GM12878 (cell line): ENCODE measurements around the gene HOXB1. TPM values are rescaled to one million over a fixed set of nuclear protein-coding genes. Genes with fewer than 3 reads are reported as not detected.

Experiments used
- BCL3 ChIP-seq: IDR thresholded peaks from 2 replicates; pipeline ENCODE4 v1.6.1; 2011; ENCODE audit warnings: borderline replicate concordance, low read depth, mild to moderate bottlenecking, moderate library complexity, low read length; ENCODE audit not compliant: insufficient read depth, poor library complexity, severe bottlenecking
- CREM ChIP-seq: IDR thresholded peaks from 2 replicates; pipeline ENCODE4 v1.6.1; 2014; ENCODE audit warnings: antibody characterized with exemption, low read depth
- E2F4 ChIP-seq: IDR thresholded peaks from 2 replicates; pipeline ENCODE4 v1.6.1; 2012; ENCODE audit warnings: low read depth, low read length, improper control_type of control experiment
- EED ChIP-seq: sonication (generic); IDR thresholded peaks from 2 replicates; pipeline ENCODE4 v1.6.1; 2016; ENCODE audit warnings: antibody characterized with exemption, low read depth
- ELK1 ChIP-seq: IDR thresholded peaks from 2 replicates; pipeline ENCODE4 v1.6.1; 2012; ENCODE audit warnings: low read depth, low read length, improper control_type of control experiment
- FOS ChIP-seq: IDR thresholded peaks from 3 replicates; pipeline ENCODE4 v1.6.1; 2011; ENCODE audit warnings: borderline replicate concordance; ENCODE audit not compliant: insufficient read length; ENCODE audit errors: extremely low read depth
- HCFC1 ChIP-seq: fragments of 150-350 bp; IDR thresholded peaks from 2 replicates; pipeline ENCODE4 v1.6.1; 2014; ENCODE audit warnings: low read length
- HDGF ChIP-seq: fragments of 450-650 bp; IDR thresholded peaks from 2 replicates; pipeline ENCODE4 v1.6.1; 2016; ENCODE audit warnings: antibody characterized with exemption
- IRF5 ChIP-seq: fragments of 450-650 bp; IDR thresholded peaks from 2 replicates; pipeline ENCODE4 v1.6.1; 2017; ENCODE audit warnings: borderline replicate concordance
- JUND ChIP-seq: IDR thresholded peaks from 2 replicates; pipeline ENCODE4 v1.6.1; 2012; ENCODE audit warnings: low read depth, mild to moderate bottlenecking, low read length, improper control_type of control experiment, moderate library complexity
- MTA2 ChIP-seq: fragments of 450-650 bp; IDR thresholded peaks from 2 replicates; pipeline ENCODE4 v1.6.1; 2016; ENCODE audit warnings: low read depth, mild to moderate bottlenecking, moderate library complexity
- MYB ChIP-seq: fragments of 150-350 bp; IDR thresholded peaks from 2 replicates; pipeline ENCODE4 v1.6.1; 2014; ENCODE audit warnings: mild to moderate bottlenecking, low read depth, low read length, borderline replicate concordance
- MYC ChIP-seq: IDR thresholded peaks from 2 replicates; pipeline ENCODE4 v1.6.1; 2011; ENCODE audit warnings: mild to moderate bottlenecking, low read length, moderate library complexity, inconsistent platforms; ENCODE audit not compliant: insufficient read depth, insufficient replicate concordance, insufficient read length, severe bottlenecking
- NFYA ChIP-seq: IDR thresholded peaks from 2 replicates; pipeline ENCODE4 v1.6.1; 2011; ENCODE audit warnings: low read depth, mild to moderate bottlenecking, low read length, improper control_type of control experiment, borderline replicate concordance
- POLR2A ChIP-seq: IDR thresholded peaks from 2 replicates; pipeline ENCODE4 v1.6.1; 2011; ENCODE audit warnings: low read depth, mild to moderate bottlenecking, low read length
- RFX5 ChIP-seq: IDR thresholded peaks from 2 replicates; pipeline ENCODE4 v1.6.1; 2011; ENCODE audit warnings: low read depth, low read length, improper control_type of control experiment
- RUNX3 ChIP-seq: IDR thresholded peaks from 2 replicates; pipeline ENCODE4 v1.6.1; 2012; ENCODE audit warnings: low read length, inconsistent platforms
- STAT3 ChIP-seq: IDR thresholded peaks from 2 replicates; pipeline ENCODE4 v1.6.1; 2011; ENCODE audit warnings: low read depth, low read length, improper control_type of control experiment
- TCF7 ChIP-seq: IDR thresholded peaks from 2 replicates; pipeline ENCODE4 v1.6.1; 2014; ENCODE audit warnings: antibody characterized with exemption, borderline replicate concordance
- USF2 ChIP-seq: IDR thresholded peaks from 2 replicates; pipeline ENCODE4 v1.6.1; 2011; ENCODE audit warnings: low read depth, low read length, improper control_type of control experiment, borderline replicate concordance
- WRNIP1 ChIP-seq: IDR thresholded peaks from 2 replicates; pipeline ENCODE4 v1.6.1; 2011; ENCODE audit warnings: low read depth, low read length, improper control_type of control experiment, borderline replicate concordance
- polyA plus RNA-seq, 11 experiments: library from polyadenylated mRNA; depleted of rRNA in 4 of 11; unstranded in 6 of 11; stranded (reverse) in 5 of 11; fragments of >200 nt; fragmentation: Nextera tagmentation in 4 of 11; fragmentation: Illumina TruSeq in 1 of 11; extraction: Ambion mirVana in 4 of 11; extraction: Trizol in 1 of 11; gene quantifications; 1 replicate in 1 of 11; 2 replicates in 10 of 11; pipeline versions ENCODE4 v1.2.1 to v1.2.3, GENCODE V29; 2011 to 2016; ENCODE audit warnings: inconsistent platforms in 2 of 11, missing spikeins in 2 of 11, low read depth in 1 of 11
- total RNA-seq, 4 experiments: library from RNA; depleted of rRNA in 3 of 4; stranded (reverse); fragments of >200 nt in 3 of 4; fragmentation: Illumina TruSeq in 1 of 4; extraction: Trizol in 1 of 4; gene quantifications; 2 replicates each; pipeline versions ENCODE4 v1.2.1 to v1.2.3, GENCODE V29; 2013 to 2021
- TF ChIP-seq, protein P1 (sequence below): fragments of 450-650 bp; IDR thresholded peaks from 2 replicates; pipeline ENCODE4 v1.6.1; 2017; ENCODE audit warnings: mild to moderate bottlenecking, low read depth, inconsistent platforms; ENCODE audit not compliant: poor library complexity, severe bottlenecking

HOXB1 gene
- total and polyA plus RNA-seq, 10 of the 15 experiments (the other 5 are each of a cell fraction or from before 2014, with no cell fraction given) = not detected

- TF ChIP-seq ELK1 (no peak), IRF5 (no peak), JUND (peak; percentile 96), EED (peak; percentile 34; the same call in 1 of the 2 replicates), FOS (no peak), WRNIP1 (no peak), MYB (no peak), RUNX3 (peak; percentile 93), NFYA (no peak), MTA2 (peak; percentile 65), MYC (no peak), STAT3 (no peak), BCL3 (peak; percentile 32), TCF7 (peak; percentile 73), HDGF (no peak), E2F4 (no peak), HCFC1 (no peak), POLR2A (no peak), CREM (0 out of 2 replicates have a peak, but pooled peaks have one; percentile 38), USF2 (no peak), RFX5 (no peak)
- TF ChIP-seq, protein P1, sequence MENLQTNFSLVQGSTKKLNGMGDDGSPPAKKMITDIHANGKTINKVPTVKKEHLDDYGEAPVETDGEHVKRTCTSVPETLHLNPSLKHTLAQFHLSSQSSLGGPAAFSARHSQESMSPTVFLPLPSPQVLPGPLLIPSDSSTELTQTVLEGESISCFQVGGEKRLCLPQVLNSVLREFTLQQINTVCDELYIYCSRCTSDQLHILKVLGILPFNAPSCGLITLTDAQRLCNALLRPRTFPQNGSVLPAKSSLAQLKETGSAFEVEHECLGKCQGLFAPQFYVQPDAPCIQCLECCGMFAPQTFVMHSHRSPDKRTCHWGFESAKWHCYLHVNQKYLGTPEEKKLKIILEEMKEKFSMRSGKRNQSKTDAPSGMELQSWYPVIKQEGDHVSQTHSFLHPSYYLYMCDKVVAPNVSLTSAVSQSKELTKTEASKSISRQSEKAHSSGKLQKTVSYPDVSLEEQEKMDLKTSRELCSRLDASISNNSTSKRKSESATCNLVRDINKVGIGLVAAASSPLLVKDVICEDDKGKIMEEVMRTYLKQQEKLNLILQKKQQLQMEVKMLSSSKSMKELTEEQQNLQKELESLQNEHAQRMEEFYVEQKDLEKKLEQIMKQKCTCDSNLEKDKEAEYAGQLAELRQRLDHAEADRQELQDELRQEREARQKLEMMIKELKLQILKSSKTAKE = peak; percentile 89
Observed at GRCh38 chr17:48510761-48511604, 19.8 kb downstream of the HOXB1 start (continued).
